GM18907 (cell line): ENCODE measurements around the gene NF1.
"Not testable (repeated sequence)": the region's sequence is repeated elsewhere in the genome, so short reads cannot be mapped to it uniquely, and the experiment has no call there.

Source experiments
- ATAC-seq: cut with Tn5 transposase; IDR thresholded peaks from one replicate; pipeline ENCODE4 v1.9.1; 2021; ENCODE audit warnings: mild to moderate bottlenecking, moderate library complexity; ENCODE audit not compliant: unreplicated experiment

The NF1 gene

GRCh38 chr17:31130286-31131224 lies 35.8 kb downstream of the NF1 start:
- ATAC-seq, result no peak

GRCh38 chr17:31131299-31131698 lies 36.5 kb downstream of the NF1 start:
- ATAC-seq, result no peak

GRCh38 chr17:31132977-31133376 lies 38.2 kb downstream of the NF1 start:
- ATAC-seq, result no peak

GRCh38 chr17:31134576-31134975 lies 39.8 kb downstream of the NF1 start:
- ATAC-seq, result no peak

- no peak for ATAC-seq
These were observed 41.5 kb downstream of the NF1 start for GRCh38 chr17:31136319-31136718.

GRCh38 chr17:31140111-31140510 lies 45.3 kb downstream of the NF1 start:
- no peak for ATAC-seq

GRCh38 chr17:31144428-31144827 lies 49.7 kb downstream of the NF1 start:
- no peak for ATAC-seq

- no peak for ATAC-seq
These were observed 50.1 kb downstream of the NF1 start for GRCh38 chr17:31144836-31145235.

- ATAC-seq, result no peak
These were observed 52.9 kb downstream of the NF1 start for GRCh38 chr17:31147507-31148202.

- ATAC-seq, result no peak
These were observed 53.4 kb downstream of the NF1 start for GRCh38 chr17:31148205-31148604.

GRCh38 chr17:31152271-31152670 lies 57.5 kb downstream of the NF1 start:
- ATAC-seq, result no peak

- no peak for ATAC-seq
These were observed 60.5 kb downstream of the NF1 start for GRCh38 chr17:31155208-31155810.

- ATAC-seq, result no peak
These were observed 61.5 kb downstream of the NF1 start for GRCh38 chr17:31156326-31156725.

- not testable (repeated sequence) for ATAC-seq
These were observed 62.1 kb downstream of the NF1 start for GRCh38 chr17:31156864-31157263.

- no peak for ATAC-seq
These were observed 64.1 kb downstream of the NF1 start for GRCh38 chr17:31158746-31159377.

- no peak for ATAC-seq
These were observed 68.5 kb downstream of the NF1 start for GRCh38 chr17:31163091-31163781.

GRCh38 chr17:31167111-31167510 lies 72.3 kb downstream of the NF1 start:
- no peak for ATAC-seq

- ATAC-seq, result no peak
These were observed 76.9 kb downstream of the NF1 start for GRCh38 chr17:31171701-31172100.

- ATAC-seq, result no peak
These were observed 77.6 kb downstream of the NF1 start for GRCh38 chr17:31172388-31172787.

GRCh38 chr17:31174215-31174614 lies 79.4 kb downstream of the NF1 start:
- no peak for ATAC-seq

GRCh38 chr17:31175237-31175636 lies 80.5 kb downstream of the NF1 start:
- ATAC-seq, result no peak
